HG03457 (cell line): ENCODE results near the gene GPR179.
"Not testable (repeated sequence)": the region's sequence is repeated elsewhere in the genome, so short reads cannot be mapped to it uniquely, and the experiment has no call there.

ENCODE experiments used
- ATAC-seq: cut with Tn5 transposase; IDR thresholded peaks from one replicate; pipeline ENCODE4 v1.9.1; 2021; ENCODE audit warnings: moderate number of reproducible peaks; ENCODE audit not compliant: unreplicated experiment

The GPR179 gene

GRCh38 chr17:38325221-38325851 lies 18.4 kb downstream of the GPR179 start:
- no peak for ATAC-seq

GRCh38 chr17:38324772-38325171 lies 19.0 kb downstream of the GPR179 start:
- no peak for ATAC-seq

- no peak for ATAC-seq
Observed at GRCh38 chr17:38324141-38324697, 19.5 kb downstream of the GPR179 start.

GRCh38 chr17:38322897-38323296 lies 20.9 kb downstream of the GPR179 start:
- no peak for ATAC-seq

GRCh38 chr17:38322156-38322779 lies 21.5 kb downstream of the GPR179 start:
- no peak for ATAC-seq

GRCh38 chr17:38320482-38320881 lies 23.3 kb downstream of the GPR179 start:
- ATAC-seq, result no peak

GRCh38 chr17:38317081-38317480 lies 26.7 kb downstream of the GPR179 start:
- ATAC-seq, result no peak

- no peak for ATAC-seq
Observed at GRCh38 chr17:38315497-38315896, 28.3 kb downstream of the GPR179 start.

- peak; percentile 84 for ATAC-seq
Observed at GRCh38 chr17:38296834-38297517, 46.8 kb downstream of the GPR179 start, which contains the start of gene MRPL45. MRPL45 (plus strand) TSS chr17:38297168; CDS start chr17:38297184, 16 bp downstream.

- ATAC-seq, result not testable (repeated sequence)
Observed at GRCh38 chr17:38295602-38296365, 48.0 kb downstream of the GPR179 start.

- not testable (repeated sequence) for ATAC-seq
Observed at GRCh38 chr17:38289760-38290159, 54.0 kb downstream of the GPR179 start.

- not testable (repeated sequence) for ATAC-seq
Observed at GRCh38 chr17:38288217-38288827, 55.4 kb downstream of the GPR179 start.

GRCh38 chr17:38286501-38287091 lies 57.2 kb downstream of the GPR179 start:
- peak; percentile 70 for ATAC-seq

GRCh38 chr17:38285994-38286393 lies 57.8 kb downstream of the GPR179 start:
- not testable (repeated sequence) for ATAC-seq
